GM19351 (cell line): ENCODE data around the gene FGGY.
"Not testable (repeated sequence)": the region's sequence is repeated elsewhere in the genome, so short reads cannot be mapped to it uniquely, and the experiment has no call there.

Experiments
- ATAC-seq: cut with Tn5 transposase; IDR thresholded peaks from one replicate; pipeline ENCODE4 v1.9.1; 2021; ENCODE audit warnings: mild to moderate bottlenecking, moderate library complexity; ENCODE audit not compliant: unreplicated experiment

The FGGY gene

DNA sequence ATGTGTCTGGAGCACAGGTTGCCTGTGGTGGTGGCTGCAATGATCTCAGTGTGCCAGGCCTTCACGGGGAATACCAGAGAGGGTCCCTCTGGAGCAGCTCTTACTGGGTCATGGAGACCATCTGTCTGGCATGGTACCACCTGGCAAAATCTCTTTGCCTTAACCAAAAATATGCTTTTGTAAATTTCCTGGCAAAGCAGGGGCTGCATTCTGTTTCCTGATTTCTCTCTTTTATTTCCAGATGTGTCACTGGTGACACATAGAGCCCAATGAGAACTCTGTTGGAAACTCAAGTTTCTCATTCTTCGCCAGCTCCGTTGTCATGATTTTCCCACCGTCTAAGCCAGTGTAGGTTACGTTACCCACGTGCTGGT lies 136.5 kb downstream of the FGGY start:
- no peak for ATAC-seq

- ATAC-seq = no peak
Observed at GRCh38 chr1:59434336-59434735, 137.4 kb downstream of the FGGY start.

DNA sequence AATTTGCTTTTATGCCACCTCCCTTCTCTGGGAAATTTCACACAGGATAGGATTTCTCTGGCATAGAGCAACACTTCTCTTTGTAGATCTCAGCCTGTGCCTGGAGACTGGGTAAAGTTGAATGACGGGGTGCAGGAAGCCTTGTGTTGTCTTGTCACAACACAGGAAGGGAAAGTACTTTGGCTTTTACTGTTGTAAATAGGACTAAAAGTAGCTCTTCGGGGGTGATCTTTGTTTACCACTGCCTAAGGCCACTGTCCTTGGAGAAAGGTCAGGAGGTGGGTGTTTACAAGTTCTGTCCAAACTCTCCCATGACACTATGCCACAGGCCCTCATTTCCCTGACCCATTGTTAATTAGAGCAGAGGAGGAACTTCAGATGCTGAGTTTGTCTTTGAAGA lies 139.7 kb downstream of the FGGY start:
- no peak for ATAC-seq

DNA sequence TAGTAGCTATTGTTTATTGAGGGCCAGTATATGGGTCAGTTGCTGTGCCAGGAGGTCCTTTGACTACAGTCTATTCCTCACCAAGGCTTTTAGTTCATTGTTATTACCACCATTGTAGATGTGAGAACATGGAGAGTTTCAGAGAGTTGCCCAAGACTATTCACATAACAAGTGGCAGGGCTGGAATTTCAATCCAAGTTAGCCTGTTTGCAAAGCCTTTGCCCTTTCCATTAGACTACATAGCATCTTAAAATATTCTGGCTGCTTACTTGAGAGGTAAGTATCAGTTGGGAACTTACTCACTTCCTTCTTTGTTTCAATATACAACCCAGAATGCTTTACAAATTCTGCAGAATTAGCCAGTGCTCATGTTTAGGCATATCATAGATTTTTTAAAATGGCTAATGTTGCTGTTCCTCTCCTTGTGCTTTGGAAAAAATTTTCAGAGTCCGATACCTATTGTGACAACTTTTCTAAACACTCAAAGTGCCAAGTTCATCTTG lies 141.2 kb downstream of the FGGY start:
- no peak for ATAC-seq

DNA sequence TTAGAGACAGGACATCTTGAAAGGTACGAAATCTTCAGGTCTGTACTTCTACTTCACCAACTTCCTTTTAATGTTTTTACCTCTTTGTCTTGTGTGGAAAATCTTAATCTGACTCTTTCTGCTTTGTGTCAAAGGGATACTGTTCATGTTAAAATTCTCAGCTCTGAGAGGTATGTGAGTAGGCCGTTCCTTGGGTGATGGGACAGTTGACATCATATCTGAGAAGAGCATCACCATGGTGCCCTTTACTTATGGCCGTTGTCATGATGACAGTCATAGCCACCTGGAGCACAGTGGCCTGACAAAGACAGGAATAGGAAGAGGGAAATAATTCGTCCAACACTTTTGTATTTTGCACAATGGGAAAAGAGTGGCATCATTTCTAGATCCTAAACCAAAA lies 145.6 kb downstream of the FGGY start:
- no peak for ATAC-seq

DNA sequence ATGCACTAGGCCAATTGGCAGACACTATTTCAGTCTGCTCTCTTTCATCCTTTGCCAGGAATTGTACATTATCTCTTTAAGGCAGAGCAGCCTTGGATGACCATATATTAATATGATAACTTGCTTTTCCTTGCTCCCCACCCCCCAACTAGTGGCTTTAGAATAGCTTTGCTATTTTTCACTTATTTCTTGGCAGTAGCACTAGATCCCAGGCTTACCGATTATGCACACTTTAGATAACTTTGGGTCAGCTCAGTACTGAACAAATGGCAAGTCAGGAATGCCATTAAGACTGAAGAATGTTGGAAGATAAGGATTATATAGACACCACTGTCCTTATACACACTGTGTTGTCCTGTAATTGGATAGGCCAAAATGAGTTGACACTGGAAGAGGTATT lies 146.4 kb downstream of the FGGY start:
- no peak for ATAC-seq

DNA sequence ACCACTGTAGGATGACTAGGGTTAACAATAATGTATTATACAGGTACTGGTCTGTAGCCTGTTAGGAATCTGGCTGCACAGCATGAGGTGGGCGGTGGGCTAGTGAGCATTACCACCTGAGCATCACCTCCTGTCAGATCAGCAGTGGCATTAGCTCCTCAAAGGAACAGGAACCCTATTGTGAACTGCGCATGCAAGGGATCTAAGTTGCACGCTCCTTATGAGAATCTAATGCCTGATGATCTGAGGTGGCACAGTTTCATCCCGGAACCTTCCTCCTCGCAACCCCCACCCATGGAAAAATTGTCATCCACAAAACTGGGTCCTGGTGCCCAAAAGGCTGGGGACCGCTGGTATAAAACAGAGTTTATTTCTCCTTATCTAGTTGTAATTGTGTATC lies 147.6 kb downstream of the FGGY start:
- ATAC-seq = no peak

DNA sequence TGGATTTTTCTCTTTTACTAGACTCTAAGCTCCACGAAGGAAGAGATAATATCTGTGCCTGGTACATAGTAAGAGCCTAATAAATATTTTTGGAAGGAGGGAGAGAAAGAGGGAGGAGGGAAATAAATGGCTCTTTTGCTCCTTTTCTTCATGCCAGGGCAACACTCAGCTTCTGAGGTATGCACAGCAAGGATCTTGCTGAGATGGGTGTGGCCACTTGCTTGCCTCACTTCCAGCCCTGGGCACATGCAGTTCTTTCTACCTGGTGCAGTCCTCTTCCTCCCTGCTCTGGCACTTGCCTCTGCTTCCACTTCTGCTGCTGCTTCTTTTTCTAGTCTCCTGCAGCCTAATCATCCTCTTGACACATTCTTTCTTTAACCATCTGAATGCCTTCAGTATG lies 148.1 kb downstream of the FGGY start:
- ATAC-seq = no peak

GRCh38 chr1:59446257-59446901 lies 149.5 kb downstream of the FGGY start:
- no peak for ATAC-seq

DNA sequence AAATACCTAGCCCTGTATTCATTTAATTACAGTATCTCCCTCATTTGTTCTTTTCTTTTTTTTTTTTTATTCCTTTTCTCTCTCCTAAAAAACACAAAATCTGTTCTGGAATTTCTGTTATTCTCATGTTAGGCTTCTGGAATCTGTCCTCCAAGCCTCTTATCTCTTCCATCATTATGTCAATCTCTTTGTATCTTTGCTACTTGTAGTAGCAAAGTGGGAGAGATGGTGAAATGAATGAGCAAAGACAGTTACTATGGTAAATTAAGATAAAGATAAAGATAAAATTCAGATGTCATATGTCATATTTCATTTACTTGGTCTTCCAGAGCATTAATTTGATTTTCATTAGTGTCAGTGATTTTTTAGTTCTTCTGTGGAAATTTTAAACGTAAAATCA lies 155.1 kb downstream of the FGGY start:
- no peak for ATAC-seq

DNA sequence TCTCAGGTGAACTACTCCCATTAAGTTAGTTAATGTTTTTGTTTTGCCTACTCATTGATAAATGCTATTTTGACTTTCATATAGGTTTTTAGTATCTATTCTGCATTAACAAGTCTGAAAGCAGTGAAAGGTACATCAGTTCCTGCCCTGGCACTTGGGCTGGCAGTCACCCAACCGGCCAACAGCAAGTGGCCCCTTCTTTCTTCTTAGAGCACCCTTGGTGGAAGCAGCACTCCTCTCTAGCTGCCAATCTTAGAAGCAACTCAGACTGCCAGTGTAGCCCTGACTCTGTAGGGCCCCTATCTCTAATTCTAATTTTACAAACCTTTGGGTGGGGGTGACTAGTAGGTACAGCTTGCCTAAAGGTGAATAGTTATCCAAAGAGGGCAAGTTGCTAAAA lies 155.7 kb downstream of the FGGY start:
- no peak for ATAC-seq

DNA sequence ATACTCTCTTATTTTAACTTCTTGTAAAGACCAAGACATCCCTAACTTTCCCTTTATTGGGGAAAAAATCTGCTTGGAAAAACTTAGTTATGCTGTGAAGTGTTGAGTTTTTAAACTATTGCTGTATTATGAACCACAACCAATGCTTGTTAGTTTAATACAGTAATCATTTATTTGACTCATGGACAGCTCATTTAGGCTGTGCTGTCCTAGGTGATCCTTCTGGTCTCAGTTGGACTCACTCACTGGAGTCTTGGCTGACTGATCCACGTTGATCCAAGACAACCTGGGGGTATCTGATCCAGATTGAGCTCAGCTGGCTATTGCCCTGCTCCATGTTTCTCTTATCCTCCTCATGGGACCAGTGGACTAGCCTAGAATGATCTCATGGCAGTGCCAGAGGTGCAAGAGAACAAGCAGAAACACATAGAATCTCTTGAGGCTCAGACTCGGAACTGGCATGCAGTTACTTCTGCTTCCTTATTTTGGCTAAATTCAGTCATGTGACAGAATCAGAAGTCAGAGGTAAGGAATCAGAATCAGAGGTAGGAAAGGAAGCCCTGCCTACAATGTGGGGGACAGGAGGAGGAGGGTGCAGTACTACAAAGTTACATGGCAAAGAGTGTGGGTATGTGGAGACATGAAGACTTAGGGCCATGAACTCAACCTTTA lies 156.5 kb downstream of the FGGY start:
- ATAC-seq = no peak

DNA sequence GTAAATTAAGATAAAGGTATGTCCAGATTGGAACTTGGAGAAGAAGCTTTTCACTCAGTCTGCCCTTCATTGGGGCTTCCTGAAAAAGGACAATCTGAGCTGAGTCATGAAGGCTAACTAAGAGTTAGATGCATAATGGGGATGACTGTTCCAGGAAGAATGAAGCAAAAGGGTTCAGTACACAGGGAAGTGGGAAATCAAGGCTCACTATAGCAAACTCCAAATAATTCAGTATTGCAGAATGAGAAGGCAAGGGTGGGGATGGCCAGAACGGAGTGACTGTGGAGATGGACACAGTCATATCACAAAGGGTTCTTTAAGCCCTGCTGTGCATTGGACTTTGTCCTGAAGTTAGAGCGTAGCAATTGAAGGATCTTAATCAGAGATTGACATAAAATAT lies 158.3 kb downstream of the FGGY start:
- no peak for ATAC-seq

DNA sequence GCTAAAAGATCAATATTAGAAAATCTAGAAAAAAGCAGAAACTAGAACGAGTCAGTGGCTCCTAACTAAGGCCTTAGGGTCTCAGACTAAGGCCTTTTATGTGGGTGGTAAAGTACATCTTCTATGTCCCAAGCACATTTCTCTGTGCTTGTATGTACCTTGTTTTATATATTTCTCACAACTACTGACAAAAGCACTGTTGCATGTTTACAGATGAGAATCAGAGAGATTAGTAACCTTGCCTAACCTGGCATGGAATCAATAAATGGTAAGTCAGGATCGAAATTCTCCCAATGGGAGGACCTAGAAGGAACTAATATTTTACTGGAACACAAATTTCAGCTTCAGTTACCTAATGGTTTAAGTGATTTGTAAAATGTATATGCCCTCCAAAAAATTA lies 160.9 kb downstream of the FGGY start:
- ATAC-seq = no peak

- ATAC-seq = no peak
Observed at GRCh38 chr1:59458884-59459283, 162.0 kb downstream of the FGGY start.

- not testable (repeated sequence) for ATAC-seq
Observed at GRCh38 chr1:59462942-59463341, 166.0 kb downstream of the FGGY start.

- not testable (repeated sequence) for ATAC-seq
Observed at GRCh38 chr1:59465478-59465877, 168.6 kb downstream of the FGGY start.

DNA sequence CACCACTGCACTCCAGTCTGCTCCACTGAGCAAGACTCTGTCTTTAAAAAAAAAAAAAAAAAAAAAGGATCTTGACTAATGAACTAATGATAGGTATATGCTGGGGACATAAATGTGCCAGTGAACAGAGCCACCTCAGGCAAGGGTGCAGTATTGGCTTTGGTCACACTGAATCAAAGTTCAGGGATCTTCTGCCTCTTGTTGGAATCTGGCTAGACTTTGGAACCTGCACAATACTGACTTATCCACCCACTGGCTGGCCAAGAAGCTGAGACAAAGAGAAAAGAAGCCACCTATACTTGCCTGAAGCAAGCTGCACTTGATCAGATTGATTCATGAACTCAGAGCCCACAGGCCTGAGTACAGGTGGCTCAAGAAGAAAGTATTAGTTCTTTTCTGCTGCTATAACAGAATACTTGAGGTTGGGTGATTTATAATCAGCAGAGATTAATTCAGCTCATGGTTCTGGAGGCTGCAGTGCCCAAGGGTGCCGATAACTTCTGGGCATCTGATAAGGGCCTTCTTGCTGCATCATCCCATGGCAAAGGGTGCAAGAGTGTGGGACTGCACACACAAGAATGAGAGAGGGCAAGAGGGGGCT lies 172.0 kb downstream of the FGGY start:
- ATAC-seq = no peak

- ATAC-seq = not testable (repeated sequence)
Observed at GRCh38 chr1:59471991-59472570, 175.2 kb downstream of the FGGY start.

GRCh38 chr1:59473831-59474230 lies 176.9 kb downstream of the FGGY start:
- no peak for ATAC-seq

DNA sequence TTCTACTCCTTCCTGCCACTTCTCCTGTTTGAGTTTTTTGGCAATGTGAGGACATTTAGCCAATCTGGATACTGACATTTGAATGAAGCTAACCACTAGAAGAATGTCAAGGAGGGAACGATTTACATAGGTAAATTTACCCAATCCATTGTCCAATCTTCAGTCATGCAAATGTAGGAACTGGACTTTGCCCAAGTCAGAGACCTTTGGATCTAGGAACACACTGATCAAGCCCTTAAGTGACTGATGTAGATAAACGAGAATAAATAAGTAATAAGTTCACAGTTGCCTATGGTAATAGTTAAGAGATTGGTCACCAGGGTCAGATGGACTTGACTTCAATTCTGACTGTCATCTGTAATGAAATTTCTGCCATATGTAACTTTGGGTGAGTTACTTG lies 177.6 kb downstream of the FGGY start:
- ATAC-seq = no peak

DNA sequence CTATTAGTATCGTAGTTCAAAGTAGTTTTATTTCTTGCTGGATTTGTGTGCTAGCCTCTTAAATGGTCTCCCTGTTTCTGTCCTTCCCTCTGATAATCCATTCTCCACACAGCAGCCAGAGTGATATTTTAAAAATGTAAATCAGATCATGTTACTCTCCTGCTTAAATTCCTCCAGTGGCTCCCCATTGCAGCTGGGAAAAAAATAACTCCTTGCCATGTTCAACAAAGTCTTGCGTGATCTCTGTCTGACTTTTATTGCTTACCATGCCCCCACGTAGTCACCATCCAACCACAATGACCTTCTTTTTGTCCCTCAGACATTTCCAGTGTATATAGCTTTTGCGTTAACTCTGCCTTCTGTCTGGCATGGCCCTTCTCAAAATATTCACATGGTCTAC lies 178.8 kb downstream of the FGGY start:
- ATAC-seq = no peak
